H9 (cell line): ENCODE measurements around the gene ZSWIM4. TPM values are rescaled to one million over a fixed set of nuclear protein-coding genes. Genes with fewer than 3 reads are reported as not detected.

Experiments
- DNase-seq: peaks from one replicate; pipeline ENCODE4 v3.0.0-alpha.2; 2017
- H2AFZ ChIP-seq: one replicate; pipeline ENCODE4 v1.6.1; 2013; ENCODE audit warnings: mild to moderate bottlenecking, low read length, control low read depth, moderate library complexity
- H2AK5ac ChIP-seq: 2 replicates; pipeline ENCODE4 v1.6.1; 2013; ENCODE audit warnings: low read length, control low read depth, mixed read lengths; ENCODE audit not compliant: insufficient read length
- H2BK120ac ChIP-seq: one replicate; pipeline ENCODE4 v1.6.1; 2013; ENCODE audit warnings: low read depth, mild to moderate bottlenecking, low read length, control low read depth, inconsistent platforms; ENCODE audit not compliant: poor library complexity, severe bottlenecking
- H2BK12ac ChIP-seq: 2 replicates; pipeline ENCODE4 v1.6.1; 2013; ENCODE audit warnings: low read length, control low read depth, mixed read lengths, low read depth; ENCODE audit not compliant: insufficient read length
- H2BK15ac ChIP-seq: 2 replicates; pipeline ENCODE4 v1.6.1; 2013; ENCODE audit warnings: low read depth, low read length, control low read depth
- H2BK20ac ChIP-seq: one replicate; pipeline ENCODE4 v1.6.1; 2013; ENCODE audit warnings: low read depth, mild to moderate bottlenecking, low read length, control low read depth, inconsistent platforms; ENCODE audit not compliant: poor library complexity, severe bottlenecking
- H2BK5ac ChIP-seq: 2 replicates; pipeline ENCODE4 v1.6.1; 2013; ENCODE audit warnings: low read length, control low read depth, mixed read lengths; ENCODE audit not compliant: insufficient read length
- H3K14ac ChIP-seq: 2 replicates; pipeline ENCODE4 v1.6.1; 2013; ENCODE audit warnings: low read length, control low read depth; ENCODE audit not compliant: insufficient read depth
- H3K18ac ChIP-seq: 2 replicates; pipeline ENCODE4 v1.6.1; 2013; ENCODE audit warnings: low read depth, mild to moderate bottlenecking, mixed read lengths, low read length, control low read depth; ENCODE audit not compliant: insufficient read length
- H3K23ac ChIP-seq: 2 replicates; pipeline ENCODE4 v1.6.1; 2013; ENCODE audit warnings: low read length, control low read depth, mixed read lengths, low read depth; ENCODE audit not compliant: insufficient read length
- H3K23me2 ChIP-seq: 2 replicates; pipeline ENCODE4 v1.6.1; 2013; ENCODE audit warnings: low read depth, mild to moderate bottlenecking, mixed read lengths, low read length, control low read depth; ENCODE audit not compliant: insufficient read length, poor library complexity, severe bottlenecking
- H3K27ac ChIP-seq: 2 replicates; pipeline ENCODE4 v1.5.1; 2013; ENCODE audit warnings: low read length, control low read depth, mixed read lengths, low read depth; ENCODE audit not compliant: insufficient read length
- H3K27me3 ChIP-seq: 2 replicates; pipeline ENCODE4 v1.6.1; 2013; ENCODE audit warnings: low read length, control low read depth, inconsistent platforms; ENCODE audit not compliant: insufficient read depth
- H3K4ac ChIP-seq: 2 replicates; pipeline ENCODE4 v1.6.1; 2013; ENCODE audit warnings: low read depth, mild to moderate bottlenecking, control low read depth, inconsistent platforms, low read length, moderate library complexity
- H3K4me1 ChIP-seq: 2 replicates; pipeline ENCODE4 v1.6.1; 2013; ENCODE audit warnings: low read length, control low read depth, inconsistent platforms; ENCODE audit not compliant: insufficient read depth
- H3K4me2 ChIP-seq: 2 replicates; pipeline ENCODE4 v1.6.1; 2013; ENCODE audit warnings: low read length, control low read depth, mixed read lengths; ENCODE audit not compliant: insufficient read length, insufficient read depth
- H3K56ac ChIP-seq: 2 replicates; pipeline ENCODE4 v1.6.1; 2013; ENCODE audit warnings: low read depth, mild to moderate bottlenecking, mixed read lengths, low read length, control low read depth; ENCODE audit not compliant: insufficient read length
- H3K79me1 ChIP-seq: 2 replicates; pipeline ENCODE4 v1.6.1; 2013; ENCODE audit warnings: low read depth, mild to moderate bottlenecking, moderate library complexity, low read length, control low read depth, inconsistent platforms; ENCODE audit not compliant: insufficient read depth, poor library complexity, severe bottlenecking
- H3K79me2 ChIP-seq: 2 replicates; pipeline ENCODE4 v1.6.1; 2013; ENCODE audit warnings: low read length, control low read depth, inconsistent platforms; ENCODE audit not compliant: insufficient read depth
- H3K9ac ChIP-seq: 2 replicates; pipeline ENCODE4 v1.6.1; 2013; ENCODE audit warnings: low read length, control low read depth, mixed read lengths; ENCODE audit not compliant: insufficient read length; ENCODE audit errors: extremely low read depth
- H3K9me3 ChIP-seq: one replicate; pipeline ENCODE4 v1.6.1; 2013; ENCODE audit warnings: low read depth, low read length, inconsistent platforms; ENCODE audit not compliant: control insufficient read depth
- H3T11ph ChIP-seq: one replicate; pipeline ENCODE4 v1.6.1; 2013; ENCODE audit warnings: mild to moderate bottlenecking, low read length, control low read depth, inconsistent platforms
- H4K20me1 ChIP-seq: one replicate; pipeline ENCODE4 v1.6.1; 2013; ENCODE audit not compliant: control insufficient read depth, insufficient read length, insufficient read depth
- H4K5ac ChIP-seq: 2 replicates; pipeline ENCODE4 v1.6.1; 2013; ENCODE audit warnings: low read depth, mild to moderate bottlenecking, mixed read lengths, low read length, control low read depth; ENCODE audit not compliant: insufficient read length
- H4K8ac ChIP-seq: replicated peaks from 2 replicates; pipeline ENCODE4 v1.6.1; 2013; ENCODE audit warnings: low read length, control low read depth, mixed read lengths, low read depth; ENCODE audit not compliant: insufficient read length
- H4K91ac ChIP-seq: 2 replicates; pipeline ENCODE4 v1.6.1; 2013; ENCODE audit warnings: low read depth, mild to moderate bottlenecking, moderate library complexity, mixed read lengths, low read length, control low read depth; ENCODE audit not compliant: insufficient read length
- H3K27ac Mint-ChIP-seq, 3 experiments: 2 replicates in 2 of 3; 3 replicates in 1 of 3; pipeline ENCODE4 v1.8.0; 2020 to 2021; ENCODE audit warnings: mixed read lengths in 3 of 3, mild to moderate bottlenecking in 1 of 3, moderate library complexity in 1 of 3
- H3K27me3 Mint-ChIP-seq: 2 replicates; pipeline ENCODE4 v1.8.0; 2021; ENCODE audit warnings: low read depth, mild to moderate bottlenecking, moderate library complexity, mixed read lengths
- H3K36me3 Mint-ChIP-seq, 3 experiments: 2 replicates in 2 of 3; 3 replicates in 1 of 3; pipeline ENCODE4 v1.8.0; 2020 to 2021; ENCODE audit warnings: low read depth in 3 of 3, mixed read lengths in 3 of 3; ENCODE audit not compliant: insufficient read depth in 1 of 3
- H3K4me1 Mint-ChIP-seq, 2 experiments: 2 replicates each; pipeline ENCODE4 v1.8.0; 2020; ENCODE audit warnings: mixed read lengths in 2 of 2
- H3K4me3 Mint-ChIP-seq, 2 experiments: 2 replicates in 1 of 2; 3 replicates in 1 of 2; pipeline ENCODE4 v1.8.0; 2020 to 2021; ENCODE audit warnings: mild to moderate bottlenecking in 2 of 2, mixed read lengths in 2 of 2, moderate library complexity in 1 of 2
- H3K9me3 Mint-ChIP-seq, 2 experiments: 2 replicates in 1 of 2; 3 replicates in 1 of 2; pipeline ENCODE4 v1.8.0; 2020; ENCODE audit warnings: mild to moderate bottlenecking in 2 of 2, mixed read lengths in 2 of 2, moderate library complexity in 1 of 2
- WGBS: extraction: QIAGEN DNeasy Blood & Tissue Kit; methylation state at CpG from one replicate; pipeline ENCODE4 v1.1.7; 2013; ENCODE audit warnings: missing lambda C conversion rate, low lambda C conversion rate, mixed read lengths; ENCODE audit not compliant: insufficient read length; ENCODE audit errors: extremely low coverage; 5-methylcytosine and 5-hydroxymethylcytosine counted together
- total RNA-seq: library from RNA; stranded (reverse); gene quantifications from 2 replicates; pipeline ENCODE4 v1.2.1, GENCODE V29; 2021
- TF ChIP-seq, protein P1 (sequence below): fragments of 200-600 bp; sonication (generic); conservative IDR thresholded peaks from 3 replicates; pipeline ENCODE4 v1.8.0; 2021; ENCODE audit warnings: antibody characterized with exemption, mild to moderate bottlenecking

The ZSWIM4 gene
- total RNA-seq, 1 experiment from 2014 or later, result 50.7 TPM

DNA sequence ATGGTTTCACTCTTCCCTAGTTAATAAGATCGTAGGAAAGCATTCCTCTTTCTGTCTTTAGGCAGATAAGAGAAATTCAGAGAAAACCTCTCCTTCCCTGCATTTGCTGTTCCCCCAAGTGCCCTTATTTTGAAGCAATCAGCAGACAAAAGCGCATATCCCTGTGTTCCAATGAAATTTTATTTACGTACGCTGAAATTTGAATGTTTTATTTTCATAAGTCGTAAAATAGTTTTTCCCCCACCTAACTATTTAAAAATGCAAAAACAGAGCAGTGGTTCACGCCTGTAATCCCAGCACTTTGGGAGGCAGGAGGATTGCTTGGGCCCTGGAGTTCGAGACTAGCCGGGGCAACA, 48.2 kb upstream of the ZSWIM4 start:
- Histone ChIP-seq H2AK5ac (no peak overlapping the region), H3K9ac (no peak overlapping the region), H3K56ac (no peak overlapping the region), H2BK120ac (no peak overlapping the region), H4K91ac (no peak overlapping the region), H2BK15ac (no peak overlapping the region), H3T11ph (no peak overlapping the region), H4K5ac (no peak overlapping the region), H2BK20ac (no peak overlapping the region), H3K79me2 (no peaks in the 10 kb centered on the region), H4K20me1 (no peaks in the 10 kb centered on the region), H3K18ac (peak overlapping the region; percentile 24), H2BK12ac (no peak overlapping the region), H3K23ac (no peak overlapping the region), H3K27ac (no peak overlapping the region), H3K4ac (no peak overlapping the region), H2AFZ (no peak overlapping the region), H4K8ac (no peak overlapping the region), H3K23me2 (no peaks in the 10 kb centered on the region), H3K9me3 (no peaks in the 10 kb centered on the region), H3K79me1 (peaks cover 2% of the 10 kb centered on the region), H3K4me2 (no peak overlapping the region), H2BK5ac (no peak overlapping the region), H3K14ac (no peak overlapping the region), H3K4me1 (no peaks in the 10 kb centered on the region), H3K27me3 (no peaks in the 10 kb centered on the region)
- WGBS, result no CpG with 5 or more reads among the region's 8 CpGs
- DNase-seq, result no peak
- Mint-ChIP-seq H3K9me3 (peaks cover 3% of the 10 kb centered on the region in 2 experiments; a peak in 3 of 5 replicates), H3K4me1 (peaks cover 14% of the 10 kb centered on the region in 2 experiments), H3K36me3 (peaks cover 3 to 13% (median 4%) of the 10 kb centered on the region in 3 experiments; a peak in 4 of 7 replicates), H3K27ac (no peak overlapping the region), H3K27me3 (no peaks in the 10 kb centered on the region; the same call in 1 of the 2 replicates), H3K4me3 (peak overlapping the region; percentile 89 to 90)
- TF ChIP-seq, protein P1, sequence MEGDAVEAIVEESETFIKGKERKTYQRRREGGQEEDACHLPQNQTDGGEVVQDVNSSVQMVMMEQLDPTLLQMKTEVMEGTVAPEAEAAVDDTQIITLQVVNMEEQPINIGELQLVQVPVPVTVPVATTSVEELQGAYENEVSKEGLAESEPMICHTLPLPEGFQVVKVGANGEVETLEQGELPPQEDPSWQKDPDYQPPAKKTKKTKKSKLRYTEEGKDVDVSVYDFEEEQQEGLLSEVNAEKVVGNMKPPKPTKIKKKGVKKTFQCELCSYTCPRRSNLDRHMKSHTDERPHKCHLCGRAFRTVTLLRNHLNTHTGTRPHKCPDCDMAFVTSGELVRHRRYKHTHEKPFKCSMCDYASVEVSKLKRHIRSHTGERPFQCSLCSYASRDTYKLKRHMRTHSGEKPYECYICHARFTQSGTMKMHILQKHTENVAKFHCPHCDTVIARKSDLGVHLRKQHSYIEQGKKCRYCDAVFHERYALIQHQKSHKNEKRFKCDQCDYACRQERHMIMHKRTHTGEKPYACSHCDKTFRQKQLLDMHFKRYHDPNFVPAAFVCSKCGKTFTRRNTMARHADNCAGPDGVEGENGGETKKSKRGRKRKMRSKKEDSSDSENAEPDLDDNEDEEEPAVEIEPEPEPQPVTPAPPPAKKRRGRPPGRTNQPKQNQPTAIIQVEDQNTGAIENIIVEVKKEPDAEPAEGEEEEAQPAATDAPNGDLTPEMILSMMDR, result no peak
